NT2/D1 (cell line): Measurements from ENCODE around the gene TMPO.
"Not testable (repeated sequence)": the region's sequence is repeated elsewhere in the genome, so short reads cannot be mapped to it uniquely, and the experiment has no call there.

ENCODE experiments used
- DNase-seq: peaks from one replicate; pipeline ENCODE4 v3.0.0-alpha.2; 2011; ENCODE audit warnings: low read depth, low spot score
- H3K27me3 ChIP-seq: 2 replicates; pipeline ENCODE4 v1.6.0; 2011; ENCODE audit warnings: mild to moderate bottlenecking; ENCODE audit not compliant: insufficient read length, insufficient read depth
- H3K36me3 ChIP-seq: 2 replicates; pipeline ENCODE4 v1.6.1; 2011; ENCODE audit warnings: mild to moderate bottlenecking, low read length, mixed read lengths; ENCODE audit not compliant: insufficient read depth, insufficient read length
- H3K4me1 ChIP-seq: 2 replicates; pipeline ENCODE4 v1.5.1; 2011; ENCODE audit not compliant: insufficient read depth, insufficient read length
- H3K4me3 ChIP-seq: 2 replicates; pipeline ENCODE4 v1.5.1; 2011; ENCODE audit warnings: low read depth; ENCODE audit not compliant: insufficient read length
- H3K9ac ChIP-seq: 2 replicates; pipeline ENCODE4 v1.6.0; 2011; ENCODE audit warnings: low read depth; ENCODE audit not compliant: insufficient read length
- H3K9me3 ChIP-seq: 2 replicates; pipeline ENCODE4 v1.5.1; 2011; ENCODE audit warnings: mild to moderate bottlenecking, low read length; ENCODE audit not compliant: insufficient read depth
- SUZ12 ChIP-seq: IDR thresholded peaks from 2 replicates; pipeline ENCODE4 v1.6.1; 2011; ENCODE audit not compliant: insufficient read length, insufficient read depth; ENCODE audit errors: extremely low read depth
- YY1 ChIP-seq: IDR thresholded peaks from 2 replicates; pipeline ENCODE4 v1.6.1; 2011; ENCODE audit not compliant: insufficient read length, insufficient read depth
- ZNF274 ChIP-seq: IDR thresholded peaks from 2 replicates; pipeline ENCODE4 v1.6.1; 2011; ENCODE audit warnings: mild to moderate bottlenecking, low read depth, low read length

TMPO gene

GRCh38 chr12:98559666-98560065 lies 44.3 kb downstream of the TMPO start:
- Histone ChIP-seq H3K36me3 (no peaks in the 10 kb centered on the region), H3K9ac (no peak overlapping the region), H3K27me3 (no peaks in the 10 kb centered on the region), H3K9me3 (no peaks in the 10 kb centered on the region), H3K4me1 (no peaks in the 10 kb centered on the region), H3K4me3 (no peak overlapping the region)
- TF ChIP-seq YY1, result no peak
- TF ChIP-seq ZNF274, result no peak
- TF ChIP-seq SUZ12, result no peak
- DNase-seq, result no peak

GRCh38 chr12:98561846-98562245 lies 46.5 kb downstream of the TMPO start:
- Histone ChIP-seq H3K27me3 (no peaks in the 10 kb centered on the region), H3K9ac (no peak overlapping the region), H3K4me3 (no peak overlapping the region), H3K9me3 (no peaks in the 10 kb centered on the region), H3K4me1 (no peaks in the 10 kb centered on the region), H3K36me3 (no peaks in the 10 kb centered on the region)
- no peak for DNase-seq
- TF ChIP-seq ZNF274, result no peak
- TF ChIP-seq YY1, result no peak
- TF ChIP-seq SUZ12, result no peak

- no peak overlapping the region for H3K9ac ChIP-seq
- TF ChIP-seq YY1 (no peak), SUZ12 (no peak), ZNF274 (no peak)
- DNase-seq, result no peak
- no peaks in the 10 kb centered on the region for H3K36me3 ChIP-seq
- H3K27me3 ChIP-seq, result no peaks in the 10 kb centered on the region
- no peaks in the 10 kb centered on the region for H3K9me3 ChIP-seq
- no peak overlapping the region for H3K4me3 ChIP-seq
- H3K4me1 ChIP-seq, result no peaks in the 10 kb centered on the region
These were observed 56.6 kb downstream of the TMPO start for GRCh38 chr12:98572010-98572409.

GRCh38 chr12:98574110-98574509 lies 58.7 kb downstream of the TMPO start:
- Histone ChIP-seq H3K27me3 (no peaks in the 10 kb centered on the region), H3K4me3 (no peak overlapping the region), H3K4me1 (no peaks in the 10 kb centered on the region), H3K36me3 (no peaks in the 10 kb centered on the region), H3K9ac (no peak overlapping the region), H3K9me3 (no peaks in the 10 kb centered on the region)
- TF ChIP-seq ZNF274, result no peak
- no peak for TF ChIP-seq SUZ12
- no peak for DNase-seq

GRCh38 chr12:98575013-98575412 lies 59.6 kb downstream of the TMPO start:
- no peak overlapping the region for H3K9ac ChIP-seq
- H3K36me3 ChIP-seq, result no peaks in the 10 kb centered on the region
- H3K27me3 ChIP-seq, result no peaks in the 10 kb centered on the region
- no peaks in the 10 kb centered on the region for H3K4me1 ChIP-seq
- no peaks in the 10 kb centered on the region for H3K9me3 ChIP-seq
- no peak overlapping the region for H3K4me3 ChIP-seq
- DNase-seq, result no peak
- no peak for TF ChIP-seq SUZ12
- TF ChIP-seq ZNF274, result no peak
- no peak for TF ChIP-seq YY1

- H3K4me3 ChIP-seq, H3K27me3 ChIP-seq, H3K9ac ChIP-seq, H3K4me1 ChIP-seq, DNase-seq, H3K36me3 ChIP-seq, H3K9me3 ChIP-seq: not testable (repeated sequence)
These were observed 61.4 kb downstream of the TMPO start for GRCh38 chr12:98576795-98577194.

- H3K36me3 ChIP-seq, result no peaks in the 10 kb centered on the region
- H3K4me1 ChIP-seq, result no peaks in the 10 kb centered on the region
- TF ChIP-seq YY1, result no peak
- TF ChIP-seq ZNF274, result no peak
- H3K27me3 ChIP-seq, result no peaks in the 10 kb centered on the region
- DNase-seq, result no peak
- H3K9me3 ChIP-seq, result no peaks in the 10 kb centered on the region
- no peak overlapping the region for H3K9ac ChIP-seq
- no peak overlapping the region for H3K4me3 ChIP-seq
These were observed 63.0 kb downstream of the TMPO start for GRCh38 chr12:98578392-98578791.

GRCh38 chr12:98578821-98579220 lies 63.4 kb downstream of the TMPO start:
- Histone ChIP-seq H3K4me3 (no peak overlapping the region), H3K4me1 (no peaks in the 10 kb centered on the region), H3K36me3 (no peaks in the 10 kb centered on the region), H3K9ac (no peak overlapping the region), H3K27me3 (no peaks in the 10 kb centered on the region), H3K9me3 (no peaks in the 10 kb centered on the region)
- no peak for DNase-seq
- TF ChIP-seq YY1 (no peak), SUZ12 (no peak)
